IMR-90 (cell line): Measurements from ENCODE around the gene GRIN1. TPM values are rescaled to one million over a fixed set of nuclear protein-coding genes. Genes with fewer than 3 reads are reported as not detected.
A peak's percentile ranks its signal among the peaks of the same experiment; 100 is the strongest.

Experiments used
- ATAC-seq: fragments of 200-7000 bp; cut with Tn5 transposase; 2 replicates; pipeline ENCODE4 v1.9.1; 2020; ENCODE audit warnings: low read depth, mild to moderate bottlenecking, moderate library complexity
- BruUV-seq: library from RNA; stranded (reverse); fragments of 400-500 nt; replicated peaks from 2 replicates; lab custom pipeline; 2021; lab: Mats Ljungman, UMichigan
- CTCF ChIA-PET: fragments of 300-600 bp; formaldehyde crosslinking; extraction: SDS; loops from one replicate; lab custom pipeline; 2021; ENCODE audit warnings: antibody characterized with exemption; lab: Yijun Ruan, JAX
- POLR2A ChIA-PET: fragments of 300-600 bp; sonication (Branson Sonifier 250); formaldehyde crosslinking; loops from one replicate; lab custom pipeline; 2022; ENCODE audit warnings: antibody characterized with exemption; ENCODE audit not compliant: unreplicated experiment; lab: Charles Lee
- DNase-seq: peaks from one replicate; pipeline ENCODE4 v3.0.0; 2013
- H2AFZ ChIP-seq: replicated peaks from 2 replicates; pipeline ENCODE3; 2013; ENCODE audit warnings: low read length, mild to moderate bottlenecking; ENCODE audit not compliant: poor library complexity
- H2AK5ac ChIP-seq: 2 replicates; pipeline ENCODE4 v1.6.1; 2013; ENCODE audit warnings: low read depth, low read length, inconsistent platforms
- H2AK9ac ChIP-seq: replicated peaks from 2 replicates; pipeline ENCODE3; 2013; ENCODE audit warnings: mild to moderate bottlenecking, low read depth, low read length, moderate library complexity; ENCODE audit not compliant: poor library complexity
- H2BK120ac ChIP-seq: 2 replicates; pipeline ENCODE4 v1.6.1; 2013; ENCODE audit warnings: low read depth, low read length, inconsistent platforms
- H2BK15ac ChIP-seq: 3 replicates; pipeline ENCODE4 v1.6.1; 2013; ENCODE audit warnings: low read depth, low read length, inconsistent platforms
- H2BK20ac ChIP-seq: 2 replicates; pipeline ENCODE4 v1.6.1; 2013; ENCODE audit warnings: low read depth, mild to moderate bottlenecking, inconsistent platforms, low read length, moderate library complexity
- H2BK5ac ChIP-seq: 2 replicates; pipeline ENCODE4 v1.6.1; 2013; ENCODE audit warnings: mild to moderate bottlenecking, low read depth, low read length, inconsistent platforms; ENCODE audit not compliant: poor library complexity, severe bottlenecking
- H3K14ac ChIP-seq: replicated peaks from 2 replicates; pipeline ENCODE4 v1.6.1; 2013; ENCODE audit warnings: low read depth, low read length, inconsistent platforms
- H3K18ac ChIP-seq: 2 replicates; pipeline ENCODE4 v1.6.1; 2013; ENCODE audit warnings: low read depth, low read length, control low read depth
- H3K23ac ChIP-seq: 2 replicates; pipeline ENCODE4 v1.6.1; 2013; ENCODE audit warnings: low read depth, low read length, inconsistent platforms
- H3K27ac ChIP-seq: 2 replicates; pipeline ENCODE4 v1.5.1; 2013; ENCODE audit warnings: mild to moderate bottlenecking, control low read depth, low read length; ENCODE audit not compliant: insufficient read depth
- H3K27me3 ChIP-seq: 2 replicates; pipeline ENCODE4 v1.6.1; 2013; ENCODE audit warnings: low read length; ENCODE audit not compliant: control insufficient read depth, insufficient read depth
- H3K36me3 ChIP-seq: 2 replicates; pipeline ENCODE4 v1.6.1; 2013; ENCODE audit warnings: low read length, mixed read lengths; ENCODE audit not compliant: control insufficient read depth, insufficient read depth
- H3K4ac ChIP-seq: 2 replicates; pipeline ENCODE4 v1.6.1; 2013; ENCODE audit warnings: low read depth, low read length, inconsistent platforms
- H3K4me1 ChIP-seq: 2 replicates; pipeline ENCODE4 v1.6.1; 2013; ENCODE audit warnings: low read length, mixed read lengths; ENCODE audit not compliant: control insufficient read depth, insufficient read depth
- H3K4me2 ChIP-seq: 2 replicates; pipeline ENCODE4 v1.6.1; 2013; ENCODE audit warnings: low read depth, mild to moderate bottlenecking, control low read depth, low read length, moderate library complexity
- H3K4me3 ChIP-seq: 2 replicates; pipeline ENCODE4 v1.5.1; 2013; ENCODE audit warnings: low read depth, mild to moderate bottlenecking, control low read depth, low read length, moderate library complexity; ENCODE audit not compliant: insufficient read depth
- H3K56ac ChIP-seq: 2 replicates; pipeline ENCODE4 v1.6.1; 2013; ENCODE audit warnings: low read length, inconsistent platforms; ENCODE audit not compliant: insufficient read depth; ENCODE audit errors: extremely low read depth
- H3K79me1 ChIP-seq, 2 experiments: 2 replicates each; pipeline ENCODE4 v1.6.1; 2013; ENCODE audit warnings: low read length in 2 of 2, inconsistent platforms in 1 of 2, low read depth in 1 of 2
- H3K9ac ChIP-seq: 2 replicates; pipeline ENCODE4 v1.6.1; 2013; ENCODE audit warnings: low read depth, low read length, control low read depth
- H3K9me1 ChIP-seq: 2 replicates; pipeline ENCODE4 v1.6.1; 2013; ENCODE audit warnings: low read length, inconsistent platforms; ENCODE audit not compliant: insufficient read depth
- H3K9me3 ChIP-seq: 2 replicates; pipeline ENCODE4 v1.6.1; 2013; ENCODE audit warnings: low read length; ENCODE audit not compliant: control insufficient read depth, insufficient read depth
- H4K20me1 ChIP-seq: 2 replicates; pipeline ENCODE4 v1.6.1; 2013; ENCODE audit warnings: low read length, inconsistent platforms; ENCODE audit not compliant: insufficient read depth
- H4K5ac ChIP-seq: 2 replicates; pipeline ENCODE4 v1.6.1; 2013; ENCODE audit warnings: mild to moderate bottlenecking, low read depth, low read length, control low read depth
- H4K8ac ChIP-seq, 2 experiments: 2 replicates each; pipeline ENCODE4 v1.6.1; 2013; ENCODE audit warnings: low read depth in 2 of 2, low read length in 2 of 2, control low read depth in 1 of 2, inconsistent platforms in 1 of 2
- H4K91ac ChIP-seq: 2 replicates; pipeline ENCODE4 v1.6.1; 2013; ENCODE audit warnings: low read depth, low read length, inconsistent platforms; ENCODE audit not compliant: insufficient read depth
- BHLHE40 ChIP-seq: fragments of 150-350 bp; IDR thresholded peaks from 2 replicates; pipeline ENCODE4 v1.6.1; 2016; ENCODE audit warnings: mild to moderate bottlenecking, low read depth, low read length
- CTCF ChIP-seq: conservative IDR thresholded peaks from 2 replicates; pipeline ENCODE4 v1.5.1; 2012; ENCODE audit warnings: mild to moderate bottlenecking, low read depth, low read length, improper control_type of control experiment
- FOS ChIP-seq: fragments of 150-350 bp; IDR thresholded peaks from 2 replicates; pipeline ENCODE4 v1.6.1; 2016; ENCODE audit warnings: low read depth, low read length
- MAZ ChIP-seq: IDR thresholded peaks from 2 replicates; pipeline ENCODE4 v1.6.1; 2012; ENCODE audit warnings: low read depth, mild to moderate bottlenecking, low read length, improper control_type of control experiment, moderate library complexity, borderline replicate concordance
- MXI1 ChIP-seq: IDR thresholded peaks from 2 replicates; pipeline ENCODE4 v1.6.1; 2012; ENCODE audit warnings: low read depth, mild to moderate bottlenecking, low read length, moderate library complexity, borderline replicate concordance
- RFX5 ChIP-seq: IDR thresholded peaks from 2 replicates; pipeline ENCODE4 v1.8.0; 2012; ENCODE audit warnings: low read depth, mild to moderate bottlenecking, low read length, moderate library complexity
- SMC3 ChIP-seq: fragments of 150-350 bp; IDR thresholded peaks from 2 replicates; pipeline ENCODE4 v1.6.1; 2016; ENCODE audit warnings: low read depth, mild to moderate bottlenecking, antibody characterized with exemption, low read length, moderate library complexity
- WGBS, 2 experiments: methylation state at CpG; one replicate each; pipeline versions ENCODE4 v1.1.5 to v1.1.7; 2013; ENCODE audit warnings: missing lambda C conversion rate in 2 of 2; ENCODE audit not compliant: insufficient read length in 1 of 2; ENCODE audit errors: extremely low coverage in 2 of 2; 5-methylcytosine and 5-hydroxymethylcytosine counted together
- dilution Hi-C: fragments of 300-500 bp; cut with HindIII; formaldehyde crosslinking; loops from one replicate; pipeline ENCODE4 v1.14.3; 2018; ENCODE audit warnings: low sequenced_read_pairs; ENCODE audit not compliant: unreplicated experiment
- in situ Hi-C: fragments of 300-500 bp; cut with MboI; formaldehyde crosslinking; loops from 3 replicates; pipeline ENCODE4 v1.14.3; 2019; ENCODE audit warnings: low sequenced_read_pairs, inconsistent platforms, mixed read lengths
- intact Hi-C: fragments of 100-400 bp; cut with micrococcal nuclease; formaldehyde crosslinking; loops from 2 replicates; pipeline ENCODE4 v1.10.0; 2022
- polyA plus RNA-seq, 3 experiments: library from polyadenylated mRNA; depleted of rRNA; stranded (reverse); fragments of >200 nt; gene quantifications; 2 replicates each; pipeline ENCODE4 v1.2.3, GENCODE V29; 2012; ENCODE audit warnings: low replicate concordance in 1 of 3
- total RNA-seq: library from RNA; depleted of rRNA; stranded (reverse); fragments of >200 nt; gene quantifications from 2 replicates; pipeline ENCODE4 v1.2.3, GENCODE V29; 2012

The GRIN1 gene
- total and polyA plus RNA-seq, 2 of the 4 experiments (the other 2 are of a cell fraction): 0.09 TPM; not detected in 1

GRCh38 chr9:137189297-137190295 is 50.6 kb downstream of the GRIN1 start:
- H3K23ac ChIP-seq: peak overlapping the region; percentile 21
- H2BK20ac ChIP-seq: no peak overlapping the region
- peak; percentile 2; the same call in 1 of the 2 replicates for ATAC-seq
- H4K8ac ChIP-seq: peak overlapping the region in 1 of 2 experiments; percentile 25; a peak in 1 of 4 replicates
- no peak overlapping the region for H3K18ac ChIP-seq
- H3K14ac ChIP-seq: peak overlapping the region; percentile 77
- 0 out of 2 replicates have a peak overlapping the region, but pooled peaks have one; percentile 0 for H3K56ac ChIP-seq
- ChIA-PET POLR2A (interaction anchor here (0.9 to 1.3 kb wide), 3 partner anchors 10 to 51 kb away, joined by 3 read pairs; partner anchors contain the start of gene TPRN), CTCF (interaction anchor here (0.6 to 0.9 kb wide), 2 partner anchors 47 to 126 kb away, joined by 3 read pairs; no protein-coding TSS in a partner anchor)
- H2AK5ac ChIP-seq: peak overlapping the region; percentile 17
- dilution Hi-C loops: no loop called here
- H3K27me3 ChIP-seq: no peaks in the 10 kb centered on the region
- H2AK9ac ChIP-seq: peak overlapping the region; percentile 96
- H3K9ac ChIP-seq: peak overlapping the region; percentile 69
- no peak overlapping the region for H2BK120ac ChIP-seq
- H3K27ac ChIP-seq: peak overlapping the region; percentile 73
- H4K5ac ChIP-seq: no peak overlapping the region
- H2BK15ac ChIP-seq: no peak overlapping the region
- no peaks in the 10 kb centered on the region for H3K9me3 ChIP-seq
- H4K20me1 ChIP-seq: peaks cover 23% of the 10 kb centered on the region
- intact Hi-C loops: loop anchor here (1.0 kb wide), 1 partner anchor 11 kb away; the partner anchor contains the start of gene TPRN
- no peak for DNase-seq
- no peak for TF ChIP-seq RFX5
- TF ChIP-seq SMC3: no peak
- no peak for TF ChIP-seq CTCF
- peak; percentile 0; the same call in 1 of the 2 replicates for TF ChIP-seq MXI1
- TF ChIP-seq BHLHE40: no peak
- no peak for TF ChIP-seq FOS
- no peak for TF ChIP-seq MAZ
- H3K9me1 ChIP-seq: no peaks in the 10 kb centered on the region
- peaks cover 16% of the 10 kb centered on the region for H3K4me1 ChIP-seq
- H2AFZ ChIP-seq: peak overlapping the region; percentile 99
- H3K4ac ChIP-seq: peak overlapping the region; percentile 71
- no peak overlapping the region for H4K91ac ChIP-seq
- TSS peak; percentile 76 for BruUV-seq
- in situ Hi-C loops: no loop called here
- peak overlapping the region; percentile 91 for H3K4me3 ChIP-seq
- peak overlapping the region; percentile 34 for H2BK5ac ChIP-seq
- peaks cover 42% of the 10 kb centered on the region for H3K36me3 ChIP-seq
- H3K79me1 ChIP-seq: peaks cover 5 to 68% of the 10 kb centered on the region in 2 experiments
- peak overlapping the region; percentile 89 for H3K4me2 ChIP-seq
- WGBS, 2 experiments: 63% methylated on average over 9 of the region's 23 CpGs; no CpG with 5 or more reads in 1 of the 2 experiments
